ENCODE data around the gene DYNLL1.
"Not testable (repeated sequence)": the region's sequence is repeated elsewhere in the genome, so short reads cannot be mapped to it uniquely, and the experiment has no call there.

DNA sequence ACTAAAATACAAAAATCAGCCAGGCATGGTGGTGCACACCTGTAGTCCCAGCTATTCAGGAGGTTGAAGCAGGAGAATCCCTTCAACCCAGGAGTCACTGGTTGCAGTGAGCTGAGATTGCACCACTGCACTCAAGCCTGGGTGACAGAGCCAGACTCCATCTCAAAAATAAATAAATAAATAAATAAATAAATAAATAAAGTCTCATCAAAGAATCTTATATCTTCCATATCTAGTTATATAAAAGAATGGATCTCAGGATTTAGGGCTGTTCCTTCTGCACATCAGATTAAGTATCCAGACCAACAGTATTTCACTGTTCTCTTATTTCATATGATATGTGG lies 34.5 kb downstream of the DYNLL1 start:
- TF ChIP-seq, protein P1, sequence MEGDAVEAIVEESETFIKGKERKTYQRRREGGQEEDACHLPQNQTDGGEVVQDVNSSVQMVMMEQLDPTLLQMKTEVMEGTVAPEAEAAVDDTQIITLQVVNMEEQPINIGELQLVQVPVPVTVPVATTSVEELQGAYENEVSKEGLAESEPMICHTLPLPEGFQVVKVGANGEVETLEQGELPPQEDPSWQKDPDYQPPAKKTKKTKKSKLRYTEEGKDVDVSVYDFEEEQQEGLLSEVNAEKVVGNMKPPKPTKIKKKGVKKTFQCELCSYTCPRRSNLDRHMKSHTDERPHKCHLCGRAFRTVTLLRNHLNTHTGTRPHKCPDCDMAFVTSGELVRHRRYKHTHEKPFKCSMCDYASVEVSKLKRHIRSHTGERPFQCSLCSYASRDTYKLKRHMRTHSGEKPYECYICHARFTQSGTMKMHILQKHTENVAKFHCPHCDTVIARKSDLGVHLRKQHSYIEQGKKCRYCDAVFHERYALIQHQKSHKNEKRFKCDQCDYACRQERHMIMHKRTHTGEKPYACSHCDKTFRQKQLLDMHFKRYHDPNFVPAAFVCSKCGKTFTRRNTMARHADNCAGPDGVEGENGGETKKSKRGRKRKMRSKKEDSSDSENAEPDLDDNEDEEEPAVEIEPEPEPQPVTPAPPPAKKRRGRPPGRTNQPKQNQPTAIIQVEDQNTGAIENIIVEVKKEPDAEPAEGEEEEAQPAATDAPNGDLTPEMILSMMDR (IDR thresholded peaks at IDR 0.05), result not testable (repeated sequence)
- TF ChIP-seq POLR2A (IDR thresholded peaks at IDR 0.05), result not testable (repeated sequence)
